HPDE6-E6E7 (cell line): ENCODE data around the gene SPATA32.

Source experiments
- DNase-seq: peaks from one replicate; pipeline ENCODE4 v3.0.0; 2011; ENCODE audit warnings: missing footprints; ENCODE audit errors: extremely low spot score

The SPATA32 gene

GRCh38 chr17:45228763-45229539 is 32.9 kb downstream of the SPATA32 start:
- peak; percentile 93 for DNase-seq

- DNase-seq = no peak
These were observed 33.8 kb downstream of the SPATA32 start for GRCh38 chr17:45227926-45228762.

- no peak for DNase-seq
These were observed 34.6 kb downstream of the SPATA32 start for GRCh38 chr17:45227101-45227925.

- DNase-seq = no peak
These were observed 35.3 kb downstream of the SPATA32 start for GRCh38 chr17:45226576-45226975.

- DNase-seq = no peak
These were observed 35.8 kb downstream of the SPATA32 start for GRCh38 chr17:45225964-45226530.

GRCh38 chr17:45225051-45225700 is 36.7 kb downstream of the SPATA32 start:
- DNase-seq = no peak

- DNase-seq = no peak
These were observed 37.2 kb downstream of the SPATA32 start for GRCh38 chr17:45224671-45225050.

GRCh38 chr17:45223539-45224528 is 38.1 kb downstream of the SPATA32 start:
- DNase-seq = no peak

GRCh38 chr17:45222996-45223538 is 38.8 kb downstream of the SPATA32 start:
- DNase-seq = no peak

- DNase-seq = no peak
These were observed 39.5 kb downstream of the SPATA32 start for GRCh38 chr17:45222289-45222995.

GRCh38 chr17:45222014-45222288 is 39.9 kb downstream of the SPATA32 start:
- no peak for DNase-seq

- DNase-seq = no peak
These were observed 40.5 kb downstream of the SPATA32 start, which contains the start of gene FMNL1 for GRCh38 chr17:45221081-45222013. Gene FMNL1 (plus strand): TSS chr17:45221885. CDS start chr17:45222125, 240 bp downstream.

- no peak for DNase-seq
These were observed 41.8 kb downstream of the SPATA32 start for GRCh38 chr17:45220079-45220478.

GRCh38 chr17:45218895-45219661 is 42.8 kb downstream of the SPATA32 start:
- peak; percentile 62 for DNase-seq
